HG03469 (cell line): ENCODE measurements around the gene CLIP2.
"Not testable (repeated sequence)": the region's sequence is repeated elsewhere in the genome, so short reads cannot be mapped to it uniquely, and the experiment has no call there.

Experiments used
- ATAC-seq: cut with Tn5 transposase; IDR thresholded peaks from one replicate; pipeline ENCODE4 v1.9.1; 2021; ENCODE audit warnings: mild to moderate bottlenecking, moderate library complexity, moderate number of reproducible peaks; ENCODE audit not compliant: unreplicated experiment

The CLIP2 gene

DNA sequence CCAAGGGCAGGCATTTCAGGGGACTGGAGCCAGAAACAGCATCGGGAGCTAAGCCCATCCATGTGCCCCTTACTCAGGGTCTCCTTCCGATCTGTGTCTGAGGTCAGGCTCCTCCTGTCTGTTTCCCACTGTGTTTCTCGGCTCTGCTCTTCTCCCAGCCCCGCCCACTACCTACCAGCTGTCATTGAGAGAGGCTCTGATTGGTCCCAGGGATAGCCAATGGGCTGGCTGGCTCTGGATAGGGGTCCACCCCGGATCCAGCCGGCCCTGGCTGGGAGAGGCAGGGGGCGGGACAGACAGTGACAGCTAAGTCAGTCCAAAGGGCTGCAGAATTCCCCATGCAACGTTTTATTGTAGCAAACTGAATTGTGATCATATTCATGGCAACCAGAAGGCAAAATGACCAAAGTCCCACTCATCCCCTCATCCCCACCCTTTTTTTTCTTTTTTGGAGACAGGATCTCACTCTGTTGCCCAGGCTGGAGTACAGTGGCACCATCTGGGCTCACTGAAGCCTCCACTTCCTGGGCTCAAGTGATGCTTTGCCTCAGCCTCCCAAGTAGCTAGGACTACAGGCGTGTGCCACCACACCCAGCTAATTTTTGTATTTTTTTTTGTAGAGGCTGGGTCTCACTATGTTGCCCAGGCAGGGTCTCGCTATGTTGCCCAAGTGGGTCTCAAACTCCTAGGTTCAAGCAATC lies 76.3 kb downstream of the CLIP2 start:
- no peak for ATAC-seq

DNA sequence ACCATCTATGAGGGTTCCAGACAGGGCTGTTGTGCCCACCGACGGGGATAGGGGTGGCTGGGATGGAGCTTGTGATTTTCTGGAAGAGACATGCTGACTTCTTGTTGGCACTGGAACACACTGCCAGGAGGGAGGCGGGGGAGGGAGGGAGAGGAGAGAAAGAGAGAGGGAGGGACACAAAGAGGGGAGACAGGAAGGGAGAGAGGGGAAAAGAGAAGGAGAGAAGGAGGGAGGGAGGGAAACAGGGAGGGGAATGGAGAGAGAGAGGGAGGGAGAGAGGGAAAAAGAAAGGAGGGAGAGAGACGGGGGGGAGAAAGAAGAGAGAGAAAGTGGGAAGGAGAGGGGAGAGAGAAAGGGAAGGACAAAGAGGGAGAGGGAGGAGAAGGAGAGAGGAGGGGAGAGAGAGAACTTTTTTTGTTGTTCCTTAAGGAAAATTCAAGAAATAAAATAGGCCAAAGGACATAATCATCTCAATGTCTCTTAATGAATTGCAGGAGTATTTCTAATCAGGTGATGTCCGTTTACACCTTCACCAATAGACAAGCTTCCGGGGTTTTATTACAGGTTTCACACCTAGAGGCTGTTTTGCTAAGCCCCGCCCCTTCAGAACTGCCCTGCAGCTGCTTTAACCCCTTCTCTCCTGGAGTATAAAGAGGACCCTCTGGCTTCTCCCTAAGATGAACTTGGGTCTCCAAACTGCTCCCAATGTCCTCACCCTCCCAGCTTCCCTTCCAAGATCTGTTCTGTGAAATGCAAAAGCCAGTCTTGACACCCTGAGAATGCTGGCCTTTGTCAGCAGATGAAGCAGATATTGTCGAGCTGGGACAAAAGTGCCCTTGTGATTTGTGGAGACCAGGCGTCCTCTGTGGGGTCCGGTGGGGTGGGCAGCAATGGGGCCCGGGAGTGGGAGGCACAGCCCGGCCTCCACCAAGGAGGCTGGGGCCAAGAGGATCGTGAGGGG lies 82.5 kb downstream of the CLIP2 start:
- ATAC-seq, result no peak

DNA sequence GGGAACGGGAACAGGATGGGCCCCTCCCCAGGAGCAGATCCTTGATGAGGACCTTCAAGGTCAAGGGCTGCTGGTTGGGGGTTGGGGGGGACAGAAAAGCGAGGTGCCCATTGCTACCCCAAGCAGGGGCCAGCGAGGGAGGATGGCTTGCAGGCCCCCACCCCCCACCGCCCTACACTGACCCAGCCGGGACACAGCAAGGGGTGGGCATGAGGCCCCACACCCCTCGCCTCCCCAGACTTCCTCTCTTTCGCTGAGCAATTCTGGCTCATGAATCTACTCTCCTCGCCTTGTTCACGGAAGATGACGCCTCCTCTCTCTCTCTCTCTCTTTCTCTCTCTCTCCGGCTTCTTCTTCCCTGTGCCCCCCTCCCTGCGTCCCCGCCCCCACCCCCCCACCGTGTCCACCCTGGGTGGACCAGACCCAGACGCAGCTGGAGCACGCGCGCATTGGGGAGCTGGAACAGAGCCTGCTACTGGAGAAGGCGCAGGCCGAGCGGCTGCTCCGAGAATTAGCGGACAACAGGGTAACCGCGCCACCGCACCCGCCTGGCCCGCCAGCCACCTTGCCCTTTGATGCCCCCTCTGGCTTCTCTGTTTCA lies 83.4 kb downstream of the CLIP2 start:
- ATAC-seq, result no peak

DNA sequence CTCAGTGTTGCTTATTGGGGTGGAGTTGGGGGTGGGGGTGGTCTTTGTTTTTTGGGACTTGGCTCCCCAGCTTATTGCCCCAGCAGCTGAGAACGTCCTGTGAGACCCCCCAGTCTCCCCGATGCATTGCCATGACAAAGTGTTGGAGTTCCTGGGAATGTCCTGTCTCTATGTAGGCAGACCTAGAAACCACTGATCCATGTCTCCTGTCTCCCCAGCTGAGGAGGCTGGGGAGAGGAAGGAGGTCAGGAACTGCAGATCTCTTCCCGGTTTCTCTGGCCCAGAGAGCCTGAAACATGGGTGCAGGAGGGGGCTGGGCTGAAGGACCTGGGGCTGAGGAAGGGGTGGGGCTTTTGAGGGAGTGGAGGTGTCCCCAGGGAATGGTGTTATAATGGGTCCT lies 84.3 kb downstream of the CLIP2 start:
- no peak for ATAC-seq

DNA sequence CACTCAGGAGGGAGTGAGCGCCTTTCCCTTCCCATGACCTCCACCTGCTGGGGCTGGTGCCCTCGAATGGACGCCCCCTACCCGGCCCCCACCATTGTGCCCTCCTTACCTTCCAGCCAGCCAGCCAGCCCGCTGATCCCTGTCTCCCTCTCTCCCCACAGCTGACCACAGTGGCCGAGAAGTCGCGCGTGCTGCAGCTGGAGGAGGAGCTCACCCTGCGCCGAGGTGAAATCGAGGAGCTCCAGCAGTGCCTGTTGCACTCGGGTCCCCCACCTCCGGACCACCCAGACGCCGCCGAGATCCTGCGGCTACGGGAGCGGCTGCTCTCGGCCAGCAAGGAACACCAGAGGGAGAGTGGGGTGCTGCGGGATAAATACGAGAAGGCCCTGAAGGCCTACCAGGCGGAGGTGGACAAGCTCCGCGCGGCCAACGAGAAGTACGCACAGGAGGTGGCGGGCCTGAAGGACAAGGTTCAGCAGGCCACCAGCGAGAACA lies 86.6 kb downstream of the CLIP2 start:
- no peak for ATAC-seq

DNA sequence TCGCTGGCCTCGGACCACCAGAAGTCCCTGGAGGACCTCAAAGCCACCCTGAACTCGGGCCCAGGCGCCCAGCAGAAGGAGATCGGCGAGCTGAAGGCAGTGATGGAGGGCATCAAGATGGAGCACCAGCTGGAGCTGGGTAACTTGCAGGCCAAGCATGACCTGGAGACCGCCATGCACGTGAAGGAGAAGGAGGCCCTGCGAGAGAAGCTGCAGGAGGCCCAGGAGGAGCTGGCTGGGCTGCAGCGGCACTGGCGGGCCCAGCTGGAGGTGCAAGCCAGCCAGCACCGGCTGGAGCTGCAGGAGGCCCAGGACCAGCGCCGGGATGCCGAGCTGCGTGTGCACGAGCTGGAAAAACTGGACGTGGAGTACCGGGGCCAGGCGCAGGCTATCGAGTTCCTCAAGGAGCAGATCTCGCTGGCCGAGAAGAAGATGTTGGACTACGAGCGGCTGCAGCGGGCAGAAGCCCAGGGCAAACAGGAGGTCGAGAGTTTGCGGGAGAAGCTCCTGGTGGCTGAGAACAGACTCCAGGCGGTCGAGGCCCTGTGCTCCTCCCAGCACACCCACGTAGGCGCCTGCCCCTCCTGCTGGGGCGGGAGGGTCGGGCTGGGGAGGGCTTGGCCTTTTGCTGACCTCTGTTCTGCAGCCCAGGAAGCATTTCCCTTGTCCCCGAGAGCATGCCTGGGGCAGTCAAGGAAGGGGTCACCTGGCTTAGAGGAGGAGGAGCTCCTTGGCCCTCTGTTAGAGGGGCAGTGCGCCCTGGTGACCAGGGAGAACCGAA lies 87.2 kb downstream of the CLIP2 start:
- no peak for ATAC-seq

DNA sequence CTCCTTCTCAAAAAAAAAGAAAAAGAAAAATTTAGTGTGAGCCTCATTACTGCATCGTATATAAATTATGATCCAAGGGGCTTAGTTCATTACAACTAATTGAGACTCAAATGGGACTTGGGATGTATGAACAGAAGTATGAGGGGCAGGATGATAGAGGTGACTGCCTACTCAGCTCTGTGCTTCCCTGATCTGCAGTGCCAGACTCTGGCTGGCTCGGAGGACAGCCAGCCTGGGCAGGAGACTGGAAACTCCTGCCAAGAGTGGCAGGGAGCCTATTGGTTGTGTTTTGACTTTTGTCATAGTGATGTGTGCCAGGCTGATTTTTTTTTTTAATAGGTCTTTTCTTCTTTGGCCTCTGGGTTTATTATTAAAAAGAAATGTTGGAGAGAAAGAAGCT lies 90.7 kb downstream of the CLIP2 start:
- no peak for ATAC-seq

DNA sequence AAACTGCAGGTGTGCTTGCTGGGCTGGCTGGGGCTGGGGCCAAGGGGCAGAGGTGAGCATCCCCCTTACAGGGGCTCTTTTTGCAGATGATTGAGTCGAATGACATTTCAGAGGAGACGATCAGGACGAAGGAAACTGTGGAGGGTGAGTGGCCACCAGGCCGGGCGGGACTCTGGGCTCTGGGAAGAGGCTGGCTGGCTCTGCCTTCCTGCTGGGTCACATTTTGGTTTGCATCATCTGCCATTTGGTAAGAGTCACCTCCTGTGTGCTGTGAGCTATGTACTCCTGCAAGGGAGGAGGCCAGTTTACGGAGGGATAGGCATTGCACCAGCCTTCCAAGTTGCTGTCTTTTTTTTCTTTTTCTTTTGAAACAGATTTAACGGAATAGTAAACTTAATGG lies 91.5 kb downstream of the CLIP2 start:
- no peak for ATAC-seq

DNA sequence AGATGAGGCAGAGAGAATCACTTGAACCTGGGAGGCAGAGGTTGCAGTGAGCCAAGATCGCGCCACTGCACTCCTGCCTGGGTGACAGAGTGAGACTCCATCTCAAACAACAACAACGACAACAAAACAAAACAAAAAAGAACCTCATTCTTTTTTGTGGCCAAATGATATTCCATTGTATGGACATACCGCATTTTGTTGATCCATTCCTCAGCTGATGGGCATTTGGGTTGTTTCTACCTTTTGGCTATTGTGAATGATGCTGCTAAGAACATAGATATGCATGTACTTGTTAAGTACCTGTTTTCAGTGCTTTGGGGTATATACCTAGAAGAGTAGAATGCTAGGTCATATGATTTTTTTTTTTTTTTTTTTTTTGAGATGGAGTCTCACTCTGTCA lies 94.9 kb downstream of the CLIP2 start:
- not testable (repeated sequence) for ATAC-seq

DNA sequence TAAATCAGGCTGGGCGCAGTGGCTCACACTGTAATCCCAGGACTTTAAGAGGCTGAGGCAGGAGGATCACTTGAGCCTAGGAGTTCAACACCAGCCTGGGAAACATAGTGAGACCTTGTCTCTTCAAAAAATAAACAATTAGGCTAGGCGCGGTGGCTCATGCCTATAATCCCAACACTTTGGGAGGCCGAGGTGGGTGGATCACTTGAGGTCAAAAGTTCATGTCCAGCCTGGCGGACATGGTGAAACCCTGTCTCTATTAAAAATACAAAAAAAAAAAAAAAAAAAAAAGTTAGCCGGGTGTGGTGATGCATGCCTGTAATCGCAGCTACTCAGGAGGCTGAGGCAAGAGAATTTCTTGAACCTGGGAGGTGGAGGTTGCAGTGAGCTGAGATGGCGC lies 95.6 kb downstream of the CLIP2 start:
- ATAC-seq, result not testable (repeated sequence)

DNA sequence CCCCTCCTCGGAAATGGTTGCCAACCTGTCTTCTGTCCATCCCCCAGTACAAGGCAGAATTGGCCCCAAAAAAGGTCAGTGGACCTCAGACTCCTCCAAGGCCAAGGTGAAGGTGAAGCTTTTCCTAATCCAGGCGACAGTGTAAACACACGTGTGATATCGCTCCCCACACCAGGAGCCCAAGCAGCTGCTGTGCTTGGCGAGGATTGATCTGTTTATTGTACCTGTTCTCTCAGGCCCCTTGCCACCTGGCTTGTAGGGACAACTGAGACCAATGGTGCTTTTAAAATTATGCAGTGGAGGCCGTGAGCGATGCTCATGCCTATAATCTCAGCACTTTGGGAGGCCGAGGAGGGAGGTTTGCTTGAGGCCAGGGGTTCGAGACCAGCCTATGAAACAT lies 98.4 kb downstream of the CLIP2 start:
- no peak for ATAC-seq

DNA sequence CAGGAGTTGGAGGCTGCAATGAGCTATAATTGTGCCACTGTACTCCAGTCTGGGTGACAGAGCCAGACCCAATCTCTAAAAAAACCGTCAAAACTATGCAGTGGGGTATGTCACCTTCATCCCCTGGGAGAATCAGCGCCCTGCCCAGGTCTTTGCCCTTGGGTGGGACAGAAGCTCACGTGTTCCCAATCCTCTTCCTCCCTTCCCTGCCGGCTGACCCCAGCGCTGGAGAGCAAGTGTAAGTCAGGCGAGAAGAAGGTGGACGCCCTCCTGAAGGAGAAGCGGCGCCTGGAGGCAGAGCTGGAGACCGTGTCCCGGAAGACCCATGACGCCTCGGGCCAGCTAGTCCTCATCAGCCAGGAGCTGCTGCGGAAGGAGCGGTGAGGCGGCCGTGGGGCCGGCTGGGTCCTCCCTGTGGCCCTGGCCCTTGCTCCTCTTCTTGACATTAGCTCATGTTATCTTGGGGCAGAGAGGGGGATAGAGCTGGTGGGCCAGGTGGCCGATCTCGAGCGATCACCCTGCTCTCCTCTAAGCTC lies 99.7 kb downstream of the CLIP2 start:
- ATAC-seq, result no peak

DNA sequence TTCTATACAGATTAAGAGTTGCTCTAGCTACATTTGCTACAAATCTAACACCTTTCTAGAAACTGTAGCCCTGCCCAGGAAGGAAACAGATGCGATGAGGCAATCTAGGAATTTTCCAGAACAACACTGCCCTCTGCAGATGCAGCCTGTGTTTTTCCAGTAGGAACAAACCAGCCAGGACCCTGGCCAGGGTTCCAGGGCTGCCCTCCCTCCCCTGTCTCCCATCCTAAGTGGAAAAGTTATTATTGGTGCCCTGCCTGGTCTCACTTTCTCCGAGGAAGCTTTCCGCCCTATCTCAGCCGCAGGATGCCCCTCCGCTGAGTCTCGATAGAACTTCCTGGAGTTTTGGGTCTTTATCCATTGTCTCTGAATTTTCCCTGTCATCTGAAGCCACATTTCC lies 104.5 kb downstream of the CLIP2 start:
- not testable (repeated sequence) for ATAC-seq

DNA sequence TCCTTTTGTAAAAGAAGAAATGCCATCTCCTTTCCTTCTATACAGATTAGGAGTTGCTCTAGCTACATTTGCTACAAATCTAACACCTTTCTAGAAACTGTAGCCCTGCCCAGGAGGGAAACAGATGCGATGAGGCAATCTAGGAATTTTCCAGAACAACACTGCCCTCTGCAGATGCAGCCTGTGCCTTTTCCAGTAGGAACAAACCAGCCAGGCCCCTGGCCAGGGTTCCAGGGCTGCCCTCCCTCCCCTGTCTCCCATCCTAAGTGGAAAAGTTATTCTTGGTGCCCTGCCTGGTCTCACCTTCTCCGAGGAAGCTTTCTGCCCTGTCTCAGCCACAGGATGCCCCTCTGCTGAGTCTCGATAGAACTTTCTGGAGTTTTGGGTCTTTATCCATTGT lies 105.4 kb downstream of the CLIP2 start:
- ATAC-seq, result not testable (repeated sequence)

DNA sequence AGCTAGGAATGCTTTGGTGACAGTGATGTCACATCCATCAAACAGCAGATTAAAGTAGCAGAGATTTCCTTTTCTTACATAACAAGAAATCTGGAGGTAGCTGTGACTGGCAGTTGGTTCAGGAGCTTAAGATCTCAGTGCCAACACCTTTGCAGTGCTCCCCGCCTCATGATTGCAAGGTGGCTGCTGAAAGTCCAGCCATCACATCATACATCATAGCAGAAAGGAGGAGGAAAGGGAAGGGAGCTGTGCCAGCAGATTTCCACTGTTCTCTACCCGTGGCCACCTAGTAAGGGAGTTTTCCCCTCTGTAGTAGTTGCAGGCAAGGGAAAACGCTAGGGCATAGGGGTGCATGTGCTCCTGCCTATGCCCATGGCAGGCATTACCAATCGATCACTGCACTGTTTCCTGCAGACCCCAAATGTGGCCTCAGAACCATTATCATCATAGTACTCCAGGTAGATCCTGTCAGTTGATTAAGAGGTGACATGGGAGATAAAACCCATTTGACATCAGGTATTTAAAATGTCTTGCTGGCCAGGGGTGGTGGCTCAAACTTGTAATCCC lies 106.6 kb downstream of the CLIP2 start:
- ATAC-seq, result no peak

DNA sequence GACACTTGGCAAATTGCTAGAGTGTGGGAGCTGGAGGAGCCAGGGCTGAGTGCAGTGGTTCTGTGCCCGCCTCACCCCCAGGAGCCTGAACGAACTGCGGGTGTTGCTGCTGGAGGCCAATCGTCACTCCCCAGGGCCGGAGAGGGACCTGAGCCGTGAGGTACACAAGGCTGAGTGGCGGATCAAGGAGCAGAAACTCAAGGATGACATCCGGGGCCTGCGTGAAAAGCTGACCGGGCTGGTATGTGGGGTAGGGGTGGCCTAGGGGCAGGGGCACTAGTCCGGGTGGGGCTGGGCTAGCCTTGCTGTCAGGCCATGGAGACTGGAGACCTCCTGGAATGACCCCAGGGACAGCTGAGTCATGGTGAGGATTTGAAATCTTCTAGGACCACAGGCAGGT lies 107.8 kb downstream of the CLIP2 start:
- ATAC-seq, result no peak

DNA sequence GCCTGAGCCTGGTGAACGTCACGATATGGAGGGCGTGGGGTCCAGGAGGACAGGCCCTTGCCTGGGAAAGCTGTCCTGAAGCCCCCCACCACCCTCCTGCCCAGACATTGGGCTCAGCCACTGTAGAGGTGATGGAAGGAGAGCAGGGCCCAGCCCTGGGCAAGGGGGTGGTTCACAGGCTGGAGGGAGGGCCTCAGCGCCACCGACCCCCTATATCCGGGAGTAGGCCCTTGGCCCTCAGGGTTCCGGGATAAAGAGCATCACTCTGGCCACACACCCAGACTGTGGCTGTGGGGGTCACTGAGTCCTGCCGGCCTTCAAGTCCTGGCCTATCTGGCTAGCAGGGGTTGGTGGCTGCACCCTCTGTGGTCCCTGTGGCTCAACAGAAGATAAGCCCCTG lies 109.2 kb downstream of the CLIP2 start:
- no peak for ATAC-seq

DNA sequence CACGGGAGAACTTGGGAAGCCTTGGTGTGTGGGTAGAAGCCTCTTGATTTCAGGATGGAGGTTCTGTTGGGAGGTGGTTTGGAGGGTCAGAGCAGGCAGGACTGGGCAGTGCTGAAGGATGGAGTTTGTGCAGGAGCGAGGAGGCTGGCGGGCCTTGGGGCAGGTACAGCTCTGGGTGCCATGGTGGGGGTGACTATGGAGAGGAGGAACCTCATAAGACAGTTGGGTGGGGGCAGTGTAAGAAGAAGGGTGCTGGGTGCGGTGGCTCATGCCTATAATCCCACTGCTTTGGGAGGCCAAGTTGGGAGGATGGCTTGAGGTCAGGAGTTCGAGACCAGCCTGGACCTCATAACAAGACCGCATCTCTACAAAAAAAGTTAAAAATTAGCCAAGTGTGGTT lies 109.8 kb downstream of the CLIP2 start:
- no peak for ATAC-seq

DNA sequence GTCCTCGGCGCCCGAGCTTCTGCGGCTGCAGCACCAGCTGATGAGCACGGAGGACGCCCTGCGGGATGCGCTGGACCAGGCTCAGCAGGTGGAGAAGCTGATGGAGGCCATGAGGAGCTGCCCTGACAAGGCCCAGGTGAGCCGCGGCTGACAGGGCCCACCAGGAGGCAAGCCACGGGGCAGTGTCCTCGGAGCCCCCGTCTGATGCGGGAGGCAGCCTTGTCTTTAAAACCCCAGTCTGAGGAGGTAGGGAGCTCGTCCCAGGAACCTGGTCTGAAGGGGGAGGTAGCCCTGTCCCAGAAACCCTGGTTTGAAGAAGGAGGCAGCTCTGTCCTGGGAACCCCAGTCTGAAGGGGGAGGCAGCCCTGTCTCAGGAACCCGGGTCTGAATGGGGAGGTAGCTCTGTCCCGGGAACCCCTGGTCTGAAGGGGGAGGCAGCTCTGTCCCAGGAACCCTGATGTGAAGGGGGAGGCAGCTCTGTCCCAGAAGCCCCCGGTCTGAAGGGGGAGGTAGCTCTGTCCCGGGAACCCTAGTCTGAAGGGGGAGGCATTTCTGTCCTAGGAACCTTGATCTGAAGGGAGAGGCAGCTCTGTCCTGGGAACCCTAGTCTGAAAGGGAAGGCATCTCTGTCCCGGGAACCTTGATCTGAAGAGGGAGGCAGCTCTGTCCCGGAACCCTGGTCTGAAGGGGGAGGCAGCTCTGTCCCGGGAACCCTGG lies 111.4 kb downstream of the CLIP2 start:
- no peak for ATAC-seq
